ENCODE results near the gene CAPRIN1. TPM values are rescaled to one million over a fixed set of nuclear protein-coding genes. Genes with fewer than 3 reads are reported as not detected.

CAPRIN1 gene
- total RNA-seq, 1 donor from 2014 or later, result 160 TPM

DNA sequence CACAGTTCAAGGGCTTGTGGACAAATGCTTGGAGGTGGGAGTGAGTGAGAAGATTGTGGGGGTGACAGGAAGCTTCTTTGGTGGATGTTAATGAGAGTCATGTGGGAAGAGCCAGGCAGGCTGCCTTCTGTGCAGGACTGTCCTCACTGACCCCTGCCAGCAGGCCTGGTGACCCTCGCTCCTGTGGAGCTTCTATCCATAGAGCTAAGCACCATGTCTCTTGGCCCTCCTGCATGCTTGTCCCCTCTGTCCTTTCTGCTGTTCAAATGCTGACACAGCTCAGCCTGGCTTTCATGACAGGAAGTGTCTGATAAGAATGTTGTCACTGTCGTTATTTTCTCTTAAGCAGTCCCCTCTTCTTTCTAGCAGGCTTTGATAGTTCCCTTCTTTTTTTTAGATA is 91.5 kb downstream of the CAPRIN1 start:
- DNase-seq (ENCODE audit: low spot score), result no peak

DNA sequence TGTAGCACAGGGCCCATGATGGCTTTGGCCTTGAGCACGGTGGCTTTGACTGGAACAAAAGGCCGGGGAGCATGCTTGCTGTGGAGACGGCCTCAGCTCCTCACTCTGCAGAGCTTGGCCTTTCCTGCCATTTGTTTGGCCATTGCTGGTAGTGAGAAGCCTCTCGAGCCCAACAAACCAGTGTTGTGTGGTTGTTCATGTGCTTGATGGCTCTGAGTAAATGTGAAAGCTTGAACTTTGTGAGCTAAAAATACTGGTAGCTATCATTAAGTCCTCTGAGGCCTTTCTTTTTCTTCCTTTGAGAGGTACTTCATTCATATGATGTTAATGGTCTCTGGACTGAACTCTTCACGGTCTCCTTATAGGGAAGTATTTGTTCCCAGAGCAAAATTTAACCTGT is 93.5 kb downstream of the CAPRIN1 start:
- DNase-seq (ENCODE audit: low spot score), result no peak

GRCh38 chr11:34145847-34146381 is 94.4 kb downstream of the CAPRIN1 start:
- no peak for DNase-seq (ENCODE audit: low spot score)

DNA sequence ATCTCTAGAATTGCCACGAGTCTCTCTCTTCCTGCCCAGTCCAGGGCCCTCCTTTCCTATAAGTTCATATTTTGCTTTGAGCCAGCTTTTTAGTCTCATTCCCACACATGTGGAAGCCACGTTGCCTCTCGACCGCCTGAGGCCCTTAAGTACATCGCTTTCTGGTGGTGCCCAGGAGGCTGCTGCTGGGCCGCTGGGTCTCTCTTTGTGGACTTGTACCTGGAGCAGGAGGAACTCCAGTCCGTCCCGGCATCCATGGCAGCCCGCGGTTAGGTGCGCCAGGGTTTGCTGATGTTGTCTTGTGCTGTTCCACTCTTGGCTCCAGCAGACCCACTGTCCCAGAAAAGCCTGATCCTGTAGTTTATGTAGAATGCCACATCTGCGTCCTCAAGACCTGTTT is 94.9 kb downstream of the CAPRIN1 start:
- no peak for DNase-seq (ENCODE audit: low spot score)

GRCh38 chr11:34146866-34147265 is 95.3 kb downstream of the CAPRIN1 start:
- no peak for DNase-seq (ENCODE audit: low spot score)

- no peak for DNase-seq (ENCODE audit: low spot score)
These were observed 96.0 kb downstream of the CAPRIN1 start for GRCh38 chr11:34147581-34147980.

DNA sequence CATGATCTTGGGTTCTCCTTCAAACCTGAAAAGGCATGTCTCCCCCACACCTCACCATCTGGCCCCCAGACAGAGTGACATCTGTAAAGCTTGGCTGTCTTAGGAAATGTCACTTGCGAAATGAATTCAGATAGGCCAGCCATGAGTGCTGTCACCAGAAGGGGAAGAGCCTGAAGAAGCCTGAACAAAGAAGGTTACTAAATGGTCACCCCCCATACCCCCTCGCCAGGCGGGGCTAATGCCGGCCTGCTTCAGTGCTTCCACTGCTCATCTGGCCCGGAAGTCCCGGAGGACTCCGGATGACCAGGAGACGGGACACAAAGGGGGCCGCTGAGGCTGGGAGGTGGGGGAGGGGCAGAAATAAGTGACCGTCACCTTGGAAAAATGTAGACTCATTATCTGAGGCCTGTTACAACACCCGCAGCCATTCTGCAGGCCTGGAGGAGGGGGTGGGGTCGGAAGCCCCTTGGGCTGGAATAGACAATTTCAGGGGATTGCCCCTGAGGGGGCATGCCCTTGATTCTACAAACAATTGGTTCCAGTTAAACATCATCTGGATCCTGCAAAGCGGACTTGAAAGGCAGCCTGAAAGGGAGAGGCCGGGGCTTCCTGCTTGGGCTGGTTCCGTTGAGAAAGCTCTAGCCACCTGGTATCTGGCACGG is 97.1 kb downstream of the CAPRIN1 start:
- no peak for DNase-seq (ENCODE audit: low spot score)

GRCh38 chr11:34149274-34149673 is 97.7 kb downstream of the CAPRIN1 start:
- DNase-seq (ENCODE audit: low spot score), result no peak

- DNase-seq (ENCODE audit: low spot score), result no peak
These were observed 98.3 kb downstream of the CAPRIN1 start for GRCh38 chr11:34149786-34150185.

GRCh38 chr11:34150494-34151151 is 99.1 kb downstream of the CAPRIN1 start:
- no peak for DNase-seq (ENCODE audit: low spot score)

Other genes starting within 250 kb of the CAPRIN1 start
- gene LMO2, start 159.7 kb upstream of the CAPRIN1 start, total RNA-seq (ENCODE audit: insufficient read depth, low replicate concordance), result 10.8 TPM
- gene NAT10, start 53.9 kb downstream of the CAPRIN1 start, total RNA-seq (ENCODE audit: insufficient read depth, low replicate concordance), result 19.7 TPM